H1 (cell line): ENCODE measurements around the gene TRAK1. TPM values are rescaled to one million over a fixed set of nuclear protein-coding genes. Genes with fewer than 3 reads are reported as not detected.

Experiments
- CTCF ChIA-PET: fragments of 300-600 bp; sonication (Branson Sonifier 250); formaldehyde crosslinking; loops from one replicate; lab custom pipeline; 2021; ENCODE audit not compliant: partially characterized antibody; lab: Charles Lee
- POLR2A ChIA-PET: fragments of 300-600 bp; sonication (Branson Sonifier 250); formaldehyde crosslinking; loops from one replicate; lab custom pipeline; 2021; ENCODE audit warnings: inconsistent platforms; ENCODE audit not compliant: partially characterized antibody; lab: Charles Lee
- DNase-seq, 2 experiments: peaks; one replicate each; pipeline versions ENCODE4 v3.0.0 to v3.0.0-alpha.2; 2010 to 2022; ENCODE audit warnings: low spot score in 2 of 2, low read depth in 1 of 2, mixed read lengths in 1 of 2
- FAIRE-seq: peaks from 2 replicates; lab custom pipeline; 2011; peaks lifted over from hg19 to GRCh38; lab: Jason Lieb, UNC
- H2AFZ ChIP-seq: 2 replicates; pipeline ENCODE4 v1.8.1; 2012; ENCODE audit warnings: low read length, inconsistent platforms
- H2AK5ac ChIP-seq: 2 replicates; pipeline ENCODE4 v1.6.1; 2013; ENCODE audit warnings: low read depth, low read length
- H2BK120ac ChIP-seq: replicated peaks from 2 replicates; pipeline ENCODE3; 2013; ENCODE audit warnings: low read depth, low read length, inconsistent platforms
- H2BK12ac ChIP-seq: 2 replicates; pipeline ENCODE4 v1.6.1; 2013; ENCODE audit warnings: low read depth, low read length
- H2BK15ac ChIP-seq: 2 replicates; pipeline ENCODE4 v1.6.1; 2013; ENCODE audit warnings: low read length
- H2BK20ac ChIP-seq: 2 replicates; pipeline ENCODE4 v1.6.1; 2013; ENCODE audit warnings: low read length
- H2BK5ac ChIP-seq: 2 replicates; pipeline ENCODE4 v1.6.1; 2013; ENCODE audit warnings: low read depth, low read length
- H3K14ac ChIP-seq: 2 replicates; pipeline ENCODE4 v1.6.1; 2013; ENCODE audit warnings: inconsistent platforms; ENCODE audit not compliant: insufficient read length
- H3K18ac ChIP-seq: 2 replicates; pipeline ENCODE4 v1.6.1; 2013; ENCODE audit warnings: low read length; ENCODE audit errors: extremely low read depth
- H3K23ac ChIP-seq: 2 replicates; pipeline ENCODE4 v1.6.1; 2013; ENCODE audit warnings: inconsistent platforms; ENCODE audit not compliant: insufficient read length
- H3K23me2 ChIP-seq: 2 replicates; pipeline ENCODE4 v1.6.1; 2013; ENCODE audit warnings: low read depth, low read length
- H3K27ac ChIP-seq: 2 replicates; pipeline ENCODE4 v1.6.1; 2011; ENCODE audit warnings: low read depth, low read length, inconsistent platforms
- H3K27me3 ChIP-seq, 4 experiments: replicated peaks in 1 of 4; 1 replicate in 1 of 4; 2 replicates in 3 of 4; pipeline versions ENCODE4 v1.6.1 to v1.8.1; 2011 to 2013; ENCODE audit warnings: low read length in 3 of 4, mild to moderate bottlenecking in 3 of 4, inconsistent platforms in 2 of 4, mixed read lengths in 2 of 4, moderate library complexity in 1 of 4; ENCODE audit not compliant: control insufficient read depth in 3 of 4, insufficient read depth in 3 of 4; ENCODE audit errors: extremely low read depth in 1 of 4
- H3K36me3 ChIP-seq, 4 experiments: 2 replicates each; pipeline versions ENCODE4 v1.6.1 to v1.8.1; 2011 to 2013; ENCODE audit warnings: mild to moderate bottlenecking in 4 of 4, low read length in 3 of 4, moderate library complexity in 2 of 4, control low read depth in 1 of 4, inconsistent platforms in 1 of 4; ENCODE audit not compliant: insufficient read depth in 4 of 4, control insufficient read depth in 2 of 4
- H3K4ac ChIP-seq: replicated peaks from 2 replicates; pipeline ENCODE3; 2013; ENCODE audit warnings: low read length, low read depth, mixed read lengths, inconsistent platforms; ENCODE audit not compliant: insufficient read length
- H3K4me1 ChIP-seq, 4 experiments: replicated peaks in 1 of 4; 1 replicate in 1 of 4; 2 replicates in 3 of 4; pipeline versions ENCODE4 v1.6.1 to v1.8.1; 2011 to 2013; ENCODE audit warnings: low read length in 3 of 4, inconsistent platforms in 2 of 4, mixed read lengths in 1 of 4; ENCODE audit not compliant: insufficient read depth in 4 of 4, control insufficient read depth in 3 of 4
- H3K4me2 ChIP-seq, 2 experiments: 2 replicates each; pipeline versions ENCODE4 v1.6.1 to v1.8.1; 2011 to 2013; ENCODE audit warnings: low read depth in 2 of 2, low read length in 2 of 2, control low read depth in 1 of 2, inconsistent platforms in 1 of 2, mild to moderate bottlenecking in 1 of 2; ENCODE audit not compliant: insufficient read depth in 1 of 2
- H3K4me3 ChIP-seq, 4 experiments: fragments of 200-600, 300-600 bp in 1 of 4; sonication (generic), shearing (Covaris generic), sonication (Bioruptor Twin) in 1 of 4; 2 replicates each; pipeline versions ENCODE4 v1.5.1 to v1.8.1; 2011 to 2016; ENCODE audit warnings: low read length in 4 of 4, low read depth in 3 of 4, control low read depth in 2 of 4, inconsistent platforms in 2 of 4, mild to moderate bottlenecking in 2 of 4, mixed read lengths in 1 of 4, moderate library complexity in 1 of 4; ENCODE audit not compliant: insufficient read depth in 2 of 4; ENCODE audit errors: extremely low read depth in 1 of 4
- H3K56ac ChIP-seq: replicated peaks from 2 replicates; pipeline ENCODE3; 2013; ENCODE audit warnings: low read depth, mild to moderate bottlenecking, mixed read lengths, low read length, inconsistent platforms; ENCODE audit not compliant: insufficient read length
- H3K79me1 ChIP-seq: 2 replicates; pipeline ENCODE4 v1.6.1; 2013; ENCODE audit warnings: low read depth, low read length, control low read depth
- H3K79me2 ChIP-seq, 2 experiments: 2 replicates each; pipeline versions ENCODE4 v1.6.1 to v1.8.1; 2012 to 2013; ENCODE audit warnings: low read length in 2 of 2, mild to moderate bottlenecking in 2 of 2, inconsistent platforms in 1 of 2; ENCODE audit not compliant: insufficient read depth in 2 of 2, control insufficient read depth in 1 of 2
- H3K9ac ChIP-seq, 4 experiments: replicated peaks in 1 of 4; 1 replicate in 1 of 4; 2 replicates in 3 of 4; pipeline versions ENCODE4 v1.6.1 to v1.8.1; 2011 to 2013; ENCODE audit warnings: low read depth in 3 of 4, low read length in 3 of 4, control low read depth in 2 of 4, mild to moderate bottlenecking in 2 of 4, moderate library complexity in 2 of 4, inconsistent platforms in 1 of 4; ENCODE audit errors: extremely low read depth in 1 of 4
- H3K9me3 ChIP-seq, 2 experiments: 2 replicates each; pipeline versions ENCODE4 v1.6.1 to v1.8.1; 2012 to 2013; ENCODE audit warnings: mild to moderate bottlenecking in 2 of 2, moderate library complexity in 2 of 2, control low read depth in 1 of 2, inconsistent platforms in 1 of 2, low read depth in 1 of 2, low read length in 1 of 2, mixed read lengths in 1 of 2; ENCODE audit not compliant: insufficient read depth in 2 of 2
- H4K20me1 ChIP-seq, 2 experiments: replicated peaks in 1 of 2; 2 replicates each; pipeline versions ENCODE3 to v1.8.1; 2011 to 2013; ENCODE audit warnings: inconsistent platforms in 2 of 2, low read length in 2 of 2, mild to moderate bottlenecking in 1 of 2; ENCODE audit not compliant: insufficient read depth in 2 of 2, control insufficient read depth in 1 of 2
- H4K5ac ChIP-seq: 2 replicates; pipeline ENCODE4 v1.6.1; 2013; ENCODE audit warnings: low read length, low read depth, mixed read lengths, inconsistent platforms; ENCODE audit not compliant: insufficient read length
- H4K8ac ChIP-seq: 2 replicates; pipeline ENCODE4 v1.8.0; 2013; ENCODE audit warnings: mild to moderate bottlenecking, moderate library complexity, low read length, inconsistent platforms; ENCODE audit not compliant: insufficient read depth; ENCODE audit errors: extremely low read depth
- H4K91ac ChIP-seq: replicated peaks from 2 replicates; pipeline ENCODE3; 2013; ENCODE audit warnings: low read length, mixed read lengths, inconsistent platforms; ENCODE audit not compliant: insufficient read length
- ATF2 ChIP-seq: IDR thresholded peaks from 2 replicates; pipeline ENCODE4 v1.6.1; 2012; ENCODE audit warnings: low read length, inconsistent platforms
- CEBPB ChIP-seq: IDR thresholded peaks from 2 replicates; pipeline ENCODE4 v1.6.1; 2012; ENCODE audit warnings: low read depth, low read length
- CHD1 ChIP-seq: IDR thresholded peaks from 2 replicates; pipeline ENCODE4 v1.6.1; 2012; ENCODE audit warnings: low read depth, low read length, improper control_type of control experiment
- EP300 ChIP-seq, 2 experiments: IDR thresholded peaks; 1 replicate in 1 of 2; 2 replicates in 1 of 2; pipeline ENCODE4 v1.6.1; 2011 to 2012; ENCODE audit warnings: low read depth in 2 of 2, low read length in 2 of 2, mild to moderate bottlenecking in 2 of 2, borderline replicate concordance in 1 of 2, inconsistent platforms in 1 of 2, moderate library complexity in 1 of 2
- NANOG ChIP-seq: IDR thresholded peaks from 2 replicates; pipeline ENCODE4 v1.6.1; 2011; ENCODE audit warnings: low read length, low read depth, mild to moderate bottlenecking, inconsistent platforms; ENCODE audit not compliant: insufficient read depth, poor library complexity, severe bottlenecking
- NRF1 ChIP-seq: IDR thresholded peaks from 2 replicates; pipeline ENCODE4 v1.6.1; 2011; ENCODE audit warnings: mild to moderate bottlenecking, low read depth, low read length, improper control_type of control experiment
- PHF8 ChIP-seq: fragments of 200-600 bp; sonication (generic); conservative IDR thresholded peaks from 2 replicates; pipeline ENCODE4 v1.7.1; 2012; ENCODE audit warnings: low read depth, mild to moderate bottlenecking, inconsistent platforms, low read length, moderate library complexity
- POU5F1 ChIP-seq: IDR thresholded peaks from 2 replicates; pipeline ENCODE4 v1.6.1; 2011; ENCODE audit warnings: low read depth, mild to moderate bottlenecking, low read length, moderate library complexity
- RAD21 ChIP-seq, 2 experiments: IDR thresholded peaks in 1 of 2; conservative IDR thresholded peaks in 1 of 2; 2 replicates each; pipeline ENCODE4 v1.6.1; 2011; ENCODE audit warnings: low read depth in 2 of 2, low read length in 2 of 2, improper control_type of control experiment in 1 of 2, inconsistent platforms in 1 of 2, mild to moderate bottlenecking in 1 of 2, moderate library complexity in 1 of 2
- SUZ12 ChIP-seq: fragments of 200-600 bp; sonication (generic); IDR thresholded peaks from 2 replicates; pipeline ENCODE4 v1.6.1; 2012; ENCODE audit warnings: mild to moderate bottlenecking, inconsistent platforms, low read length, moderate library complexity, mixed read lengths
- ZNF274 ChIP-seq: IDR thresholded peaks from 2 replicates; pipeline ENCODE4 v1.7.0; 2012; ENCODE audit warnings: low read length, borderline replicate concordance; ENCODE audit errors: extremely low read depth
- WGBS, 2 experiments: shearing (Covaris generic) in 1 of 2; methylation state at CpG; one replicate each; pipeline versions ENCODE4 v1.1.6 to v1.1.7; 2013 to 2015; ENCODE audit warnings: low lambda C conversion rate in 2 of 2, mixed read lengths in 2 of 2, inconsistent platforms in 1 of 2, low coverage in 1 of 2, missing lambda C conversion rate in 1 of 2; ENCODE audit not compliant: insufficient replicate concordance in 2 of 2, insufficient coverage in 1 of 2, insufficient read length in 1 of 2; ENCODE audit errors: extremely low coverage in 1 of 2, missing lambda C conversion rate in 1 of 2; 5-methylcytosine and 5-hydroxymethylcytosine counted together
- polyA plus RNA-seq, 7 experiments: library from polyadenylated mRNA; depleted of rRNA in 3 of 7; stranded (reverse) in 5 of 7; unstranded in 2 of 7; fragments of >200 nt in 5 of 7; fragments of 200-250 nt in 2 of 7; gene quantifications; 1 replicate in 5 of 7; 2 replicates in 1 of 7; 4 replicates in 1 of 7; pipeline versions ENCODE4 v1.2.1 to v1.2.3, GENCODE V29; 2011 to 2013; ENCODE audit warnings: missing spikeins in 2 of 7, mixed read lengths in 2 of 7
- total RNA-seq: library from RNA; stranded (reverse); fragmentation: NEBNext Ultra II Directional; extraction: Animal tissue kit (Norgen Biotek cat#: 25700); gene quantifications from 2 replicates; pipeline ENCODE4 v1.2.1, GENCODE V29; 2021

The TRAK1 gene
- total and polyA plus RNA-seq, 2 of the 8 experiments (the other 6 are each of a cell fraction or from before 2014, with no cell fraction given): 21.3 to 32.7 TPM

DNA sequence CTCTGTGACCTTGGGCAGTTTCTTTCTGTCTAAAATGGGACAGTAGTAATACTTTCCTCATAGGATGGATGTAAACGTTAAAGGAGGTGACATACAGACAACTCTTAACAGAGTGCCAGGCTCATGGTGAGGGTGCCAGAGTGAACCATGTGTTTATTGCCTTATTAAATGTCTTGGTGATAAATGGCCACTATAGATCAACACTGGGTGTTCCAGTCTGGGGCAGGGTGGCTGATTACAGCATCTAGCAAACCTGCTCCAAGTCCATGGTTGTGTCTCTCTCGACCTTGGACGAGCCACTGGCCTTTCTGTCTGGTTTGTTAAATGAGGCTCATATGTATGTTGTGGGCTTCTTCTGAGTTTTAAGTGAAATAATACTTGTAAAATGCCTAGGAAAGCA lies 75.1 kb downstream of the TRAK1 start:
- no peaks in the 10 kb centered on the region; the same call in 1 of the 2 replicates for H3K23me2 ChIP-seq
- H4K5ac ChIP-seq: no peak overlapping the region
- ChIA-PET POLR2A (no interaction called here), CTCF (interaction anchor here (1.5 to 2.6 kb wide), 3 partner anchors 15 to 26 kb away, joined by 4 to 18 read pairs (median 7); no protein-coding TSS in a partner anchor)
- H3K56ac ChIP-seq: no peak overlapping the region
- no peak overlapping the region for H2AK5ac ChIP-seq
- no peak overlapping the region for H3K9ac ChIP-seq
- no peak overlapping the region for H2AFZ ChIP-seq
- H3K9me3 ChIP-seq: no peaks in the 10 kb centered on the region
- H3K4me1 ChIP-seq: no peaks in the 10 kb centered on the region; a peak in 2 of 7 replicates
- H2BK15ac ChIP-seq: no peak overlapping the region
- H2BK5ac ChIP-seq: no peak overlapping the region
- WGBS, 2 experiments: 89% methylated on average over 3 of the region's 3 CpGs; no CpG with 5 or more reads in 1 of the 2 experiments
- no peak overlapping the region for H3K4me2 ChIP-seq
- no peak overlapping the region for H3K23ac ChIP-seq
- peaks cover 1 to 47% of the 10 kb centered on the region in 2 experiments; a peak in 3 of 4 replicates for H3K79me2 ChIP-seq
- FAIRE-seq (no peak), DNase-seq (no peak)
- no peak overlapping the region for H2BK20ac ChIP-seq
- H3K14ac ChIP-seq: no peak overlapping the region
- no peak overlapping the region for H3K4me3 ChIP-seq
- H2BK120ac ChIP-seq: no peak overlapping the region
- no peak overlapping the region for H2BK12ac ChIP-seq
- H3K27me3 ChIP-seq: no peaks in the 10 kb centered on the region
- H3K4ac ChIP-seq: no peak overlapping the region
- H3K36me3 ChIP-seq: no peaks in the 10 kb centered on the region
- no peak overlapping the region for H3K18ac ChIP-seq
- H4K8ac ChIP-seq: no peak overlapping the region
- H3K27ac ChIP-seq: no peak overlapping the region
- peaks cover 8% of the 10 kb centered on the region for H3K79me1 ChIP-seq
- no peak overlapping the region for H4K91ac ChIP-seq
- peaks cover 3 to 7% of the 10 kb centered on the region in 2 experiments for H4K20me1 ChIP-seq
- TF ChIP-seq NANOG: no peak
- no peak for TF ChIP-seq CEBPB
- no peak for TF ChIP-seq EP300 (IDR thresholded peaks at IDR 0.05; ENCODE audit: borderline replicate concordance in 1 of 2, low read depth in 2 of 2, low read length in 2 of 2)
- TF ChIP-seq ATF2: no peak
- no peak for TF ChIP-seq NRF1
- TF ChIP-seq SUZ12: no peak
- TF ChIP-seq ZNF274: no peak
- TF ChIP-seq RAD21 (IDR thresholded peaks at IDR 0.05 in 1 of 2, conservative IDR thresholded peaks at IDR 0.05 in 1 of 2; ENCODE audit: low read depth in 2 of 2, low read length in 2 of 2): no peak
- TF ChIP-seq CHD1: no peak
- no peak for TF ChIP-seq POU5F1
- TF ChIP-seq PHF8: no peak
